HTR-8/SVneo (cell line): Measurements from ENCODE around the gene MAP3K4.

Experiments
- DNase-seq: peaks from one replicate; pipeline ENCODE4 v3.0.0; 2011; ENCODE audit warnings: low spot score, mixed read lengths; ENCODE audit not compliant: insufficient read length
- FAIRE-seq: peaks from 2 replicates; lab custom pipeline; 2011; peaks lifted over from hg19 to GRCh38; lab: Jason Lieb, UNC

The MAP3K4 gene

GRCh38 chr6:161135695-161136591 is 144.4 kb downstream of the MAP3K4 start:
- FAIRE-seq (no peak), DNase-seq (no peak)

GRCh38 chr6:161136655-161137054 is 145.1 kb downstream of the MAP3K4 start:
- FAIRE-seq = no peak
- no peak for DNase-seq

- DNase-seq (no peak), FAIRE-seq (no peak)
Observed at GRCh38 chr6:161137320-161137719, 145.8 kb downstream of the MAP3K4 start.

GRCh38 chr6:161137839-161138542 is 146.4 kb downstream of the MAP3K4 start:
- DNase-seq = no peak
- no peak for FAIRE-seq

- FAIRE-seq (no peak), DNase-seq (no peak)
Observed at GRCh38 chr6:161138543-161139303, 147.2 kb downstream of the MAP3K4 start.

- FAIRE-seq = no peak
- DNase-seq = no peak
Observed at GRCh38 chr6:161139304-161139765, 147.8 kb downstream of the MAP3K4 start.

- DNase-seq (no peak), FAIRE-seq (no peak)
Observed at GRCh38 chr6:161139766-161140553, 148.4 kb downstream of the MAP3K4 start.

GRCh38 chr6:161140554-161140875 is 148.9 kb downstream of the MAP3K4 start:
- FAIRE-seq = no peak
- no peak for DNase-seq

GRCh38 chr6:161141173-161141572 is 149.6 kb downstream of the MAP3K4 start:
- FAIRE-seq (no peak), DNase-seq (no peak)

- no peak for DNase-seq
- no peak for FAIRE-seq
Observed at GRCh38 chr6:161142957-161143296, 151.4 kb downstream of the MAP3K4 start.

- no peak for DNase-seq
- no peak for FAIRE-seq
Observed at GRCh38 chr6:161143663-161144430, 152.3 kb downstream of the MAP3K4 start.

- DNase-seq = no peak
- FAIRE-seq = no peak
Observed at GRCh38 chr6:161150136-161150535, 158.6 kb downstream of the MAP3K4 start.

- FAIRE-seq (no peak), DNase-seq (no peak)
Observed at GRCh38 chr6:161150566-161150965, 159.0 kb downstream of the MAP3K4 start.

GRCh38 chr6:161151059-161151645 is 159.6 kb downstream of the MAP3K4 start:
- DNase-seq (no peak), FAIRE-seq (no peak)

- no peak for DNase-seq
Observed at GRCh38 chr6:161151660-161152526, 160.3 kb downstream of the MAP3K4 start.

GRCh38 chr6:161152527-161152862 is 160.9 kb downstream of the MAP3K4 start:
- FAIRE-seq = no peak
- DNase-seq = no peak

More at GRCh38 chr6:161151660-161152526, 160.3 kb downstream of the MAP3K4 start:
- FAIRE-seq = no peak

- DNase-seq (peak; percentile 19), FAIRE-seq (no peak)
Observed at GRCh38 chr6:161152907-161153662, 161.5 kb downstream of the MAP3K4 start.
